BE2C (cell line): ENCODE results near the gene IER3.
"Not testable (repeated sequence)": the region's sequence is repeated elsewhere in the genome, so short reads cannot be mapped to it uniquely, and the experiment has no call there.

Experiments used
- DNase-seq: peaks from one replicate; pipeline ENCODE4 v3.0.0-alpha.2; 2020
- H3K27me3 ChIP-seq: fragments of 250-450 bp; sonication (Bioruptor Pico); 2 replicates; pipeline ENCODE4 v1.5.1; 2020; ENCODE audit warnings: mild to moderate bottlenecking
- H3K36me3 ChIP-seq: fragments of 250-450 bp; sonication (Bioruptor Pico); 2 replicates; pipeline ENCODE4 v1.5.1; 2020; ENCODE audit warnings: mild to moderate bottlenecking
- H3K4me1 ChIP-seq: fragments of 250-450 bp; sonication (Bioruptor Pico); 2 replicates; pipeline ENCODE4 v1.5.1; 2020
- H3K4me3 ChIP-seq: 2 replicates; pipeline ENCODE4 v1.5.1; 2011; ENCODE audit warnings: low read depth, low read length
- H3K9me3 ChIP-seq: fragments of 250-450 bp; sonication (Bioruptor Pico); 2 replicates; pipeline ENCODE4 v1.5.1; 2020
- TF ChIP-seq, protein P1 (sequence below): IDR thresholded peaks from 2 replicates; pipeline ENCODE4 v1.5.1; 2012; ENCODE audit warnings: mild to moderate bottlenecking, low read depth, low read length

The IER3 gene

DNA sequence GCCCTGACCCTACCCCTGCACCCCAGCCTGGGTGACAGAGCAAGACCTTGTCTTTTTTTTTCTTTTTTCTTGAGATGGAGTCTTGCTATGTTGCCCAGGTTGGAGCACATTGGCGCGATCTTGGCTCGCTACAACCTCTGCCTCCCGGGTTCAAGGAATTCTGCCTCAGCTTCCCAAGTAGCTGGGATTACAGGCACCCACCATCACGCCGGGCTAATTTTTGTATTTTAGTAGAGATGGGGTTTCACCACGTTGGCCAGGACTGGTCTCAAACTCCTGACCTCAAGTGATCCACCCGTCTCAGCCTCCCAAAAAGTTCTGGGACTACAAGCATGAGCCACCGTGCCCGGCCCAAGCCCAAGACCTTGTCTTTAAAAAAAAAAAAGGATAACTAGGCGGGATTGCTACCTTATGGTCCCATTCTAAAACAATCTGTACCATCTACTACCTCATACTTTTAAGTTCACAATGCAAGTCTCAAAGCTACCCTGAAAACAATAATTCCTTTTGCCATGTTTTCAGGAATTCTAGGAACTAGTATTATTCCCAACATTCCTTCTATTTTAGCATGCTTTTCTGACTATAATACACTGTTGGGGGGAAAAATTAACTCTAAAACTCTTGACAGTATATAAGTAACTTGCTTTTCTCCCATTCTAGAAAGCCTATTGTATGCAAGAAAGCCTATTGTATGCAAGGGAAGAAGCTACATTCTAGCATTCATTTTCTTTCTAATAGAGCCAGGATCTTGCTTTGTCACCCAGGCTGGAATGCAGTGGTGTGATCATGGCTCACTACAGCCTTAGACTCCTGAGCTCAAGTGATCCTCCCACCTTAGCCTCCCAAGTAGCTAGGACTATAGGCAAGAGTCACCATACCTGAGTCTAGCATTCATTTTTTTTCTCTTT, 17.6 kb downstream of the IER3 start:
- no peaks in the 10 kb centered on the region for H3K27me3 ChIP-seq
- H3K36me3 ChIP-seq, result peaks cover 75% of the 10 kb centered on the region
- TF ChIP-seq, protein P1, sequence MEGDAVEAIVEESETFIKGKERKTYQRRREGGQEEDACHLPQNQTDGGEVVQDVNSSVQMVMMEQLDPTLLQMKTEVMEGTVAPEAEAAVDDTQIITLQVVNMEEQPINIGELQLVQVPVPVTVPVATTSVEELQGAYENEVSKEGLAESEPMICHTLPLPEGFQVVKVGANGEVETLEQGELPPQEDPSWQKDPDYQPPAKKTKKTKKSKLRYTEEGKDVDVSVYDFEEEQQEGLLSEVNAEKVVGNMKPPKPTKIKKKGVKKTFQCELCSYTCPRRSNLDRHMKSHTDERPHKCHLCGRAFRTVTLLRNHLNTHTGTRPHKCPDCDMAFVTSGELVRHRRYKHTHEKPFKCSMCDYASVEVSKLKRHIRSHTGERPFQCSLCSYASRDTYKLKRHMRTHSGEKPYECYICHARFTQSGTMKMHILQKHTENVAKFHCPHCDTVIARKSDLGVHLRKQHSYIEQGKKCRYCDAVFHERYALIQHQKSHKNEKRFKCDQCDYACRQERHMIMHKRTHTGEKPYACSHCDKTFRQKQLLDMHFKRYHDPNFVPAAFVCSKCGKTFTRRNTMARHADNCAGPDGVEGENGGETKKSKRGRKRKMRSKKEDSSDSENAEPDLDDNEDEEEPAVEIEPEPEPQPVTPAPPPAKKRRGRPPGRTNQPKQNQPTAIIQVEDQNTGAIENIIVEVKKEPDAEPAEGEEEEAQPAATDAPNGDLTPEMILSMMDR, result no peak
- peaks cover 13% of the 10 kb centered on the region for H3K4me1 ChIP-seq
- DNase-seq, result no peak
- no peak overlapping the region for H3K4me3 ChIP-seq
- no peaks in the 10 kb centered on the region for H3K9me3 ChIP-seq

DNA sequence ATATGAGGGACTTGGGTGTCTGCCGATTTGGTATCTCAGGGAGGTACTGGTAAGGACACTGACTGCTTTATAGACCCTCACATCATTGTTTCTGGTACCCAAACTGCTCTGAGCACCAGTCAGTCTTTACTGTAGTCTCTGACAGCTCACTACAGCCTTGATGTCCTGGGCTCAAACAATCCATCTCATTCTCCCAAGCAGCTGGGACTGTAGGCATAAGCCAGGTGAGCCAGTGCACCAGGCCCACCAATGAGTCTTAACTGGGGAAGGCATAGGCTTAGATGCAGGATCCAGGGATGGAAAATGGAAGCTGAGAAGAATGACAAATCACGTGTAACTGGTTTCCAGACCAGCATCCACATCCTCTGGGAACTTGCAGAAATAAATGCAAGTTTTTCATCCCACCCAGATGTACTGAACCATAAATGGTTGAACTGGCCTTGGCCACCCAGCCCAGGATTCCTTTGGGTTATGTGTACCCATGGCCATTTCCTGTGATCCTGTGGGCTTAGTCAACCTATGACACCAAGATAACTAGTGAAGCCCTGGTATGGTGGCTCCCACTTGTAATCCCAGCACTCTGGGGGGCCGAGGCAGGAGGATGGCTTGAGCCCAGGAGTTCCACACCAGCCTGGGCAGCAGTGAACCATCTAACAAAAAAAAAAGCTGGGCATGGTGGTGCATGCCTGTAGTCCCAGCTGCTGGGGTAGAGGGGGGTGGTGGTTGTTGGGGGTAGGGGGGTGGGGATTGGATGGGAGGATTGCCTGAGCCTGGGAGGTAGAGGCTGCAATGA, 18.4 kb downstream of the IER3 start:
- peak; percentile 28 for DNase-seq
- TF ChIP-seq, protein P1, result no peak
- Histone ChIP-seq H3K4me3 (no peak overlapping the region), H3K4me1 (peaks cover 13% of the 10 kb centered on the region), H3K27me3 (peaks cover 3% of the 10 kb centered on the region), H3K36me3 (peaks cover 81% of the 10 kb centered on the region), H3K9me3 (no peaks in the 10 kb centered on the region)

DNA sequence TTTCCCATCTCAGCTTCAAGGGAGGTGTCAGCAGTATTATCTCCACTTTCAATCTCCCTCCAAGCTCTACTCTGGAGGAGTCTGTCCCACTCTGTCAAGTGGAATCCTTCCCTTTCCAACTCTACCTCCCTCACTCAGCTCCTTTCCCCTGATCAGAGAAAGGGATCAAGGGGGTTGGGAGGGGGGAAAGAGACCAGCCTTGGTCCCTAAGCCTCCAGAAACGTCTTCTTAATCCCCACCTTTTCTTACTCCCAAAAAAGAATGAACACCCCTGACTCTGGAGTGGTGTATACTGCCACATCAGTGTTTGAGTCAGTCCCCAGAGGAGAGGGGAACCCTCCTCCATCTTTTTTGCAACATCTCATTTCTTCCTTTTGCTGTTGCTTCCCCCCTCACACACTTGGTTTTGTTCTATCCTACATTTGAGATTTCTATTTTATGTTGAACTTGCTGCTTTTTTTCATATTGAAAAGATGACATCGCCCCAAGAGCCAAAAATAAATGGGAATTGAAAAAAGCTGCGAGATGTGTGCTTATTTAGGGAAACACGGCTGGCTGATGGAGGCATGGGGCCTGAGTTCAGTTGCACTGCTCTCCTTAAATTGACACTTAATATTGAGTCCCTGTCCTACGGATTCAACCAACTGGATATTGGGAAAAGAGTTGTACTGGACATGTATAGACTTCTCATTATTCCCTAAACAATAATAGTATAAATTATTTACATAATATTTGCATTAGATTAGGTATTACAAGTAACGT, 19.3 kb downstream of the IER3 start:
- Histone ChIP-seq H3K4me1 (peaks cover 8% of the 10 kb centered on the region), H3K27me3 (peaks cover 3% of the 10 kb centered on the region), H3K36me3 (peaks cover 81% of the 10 kb centered on the region), H3K9me3 (no peaks in the 10 kb centered on the region), H3K4me3 (no peak overlapping the region)
- DNase-seq, result no peak
- TF ChIP-seq, protein P1, result no peak

DNA sequence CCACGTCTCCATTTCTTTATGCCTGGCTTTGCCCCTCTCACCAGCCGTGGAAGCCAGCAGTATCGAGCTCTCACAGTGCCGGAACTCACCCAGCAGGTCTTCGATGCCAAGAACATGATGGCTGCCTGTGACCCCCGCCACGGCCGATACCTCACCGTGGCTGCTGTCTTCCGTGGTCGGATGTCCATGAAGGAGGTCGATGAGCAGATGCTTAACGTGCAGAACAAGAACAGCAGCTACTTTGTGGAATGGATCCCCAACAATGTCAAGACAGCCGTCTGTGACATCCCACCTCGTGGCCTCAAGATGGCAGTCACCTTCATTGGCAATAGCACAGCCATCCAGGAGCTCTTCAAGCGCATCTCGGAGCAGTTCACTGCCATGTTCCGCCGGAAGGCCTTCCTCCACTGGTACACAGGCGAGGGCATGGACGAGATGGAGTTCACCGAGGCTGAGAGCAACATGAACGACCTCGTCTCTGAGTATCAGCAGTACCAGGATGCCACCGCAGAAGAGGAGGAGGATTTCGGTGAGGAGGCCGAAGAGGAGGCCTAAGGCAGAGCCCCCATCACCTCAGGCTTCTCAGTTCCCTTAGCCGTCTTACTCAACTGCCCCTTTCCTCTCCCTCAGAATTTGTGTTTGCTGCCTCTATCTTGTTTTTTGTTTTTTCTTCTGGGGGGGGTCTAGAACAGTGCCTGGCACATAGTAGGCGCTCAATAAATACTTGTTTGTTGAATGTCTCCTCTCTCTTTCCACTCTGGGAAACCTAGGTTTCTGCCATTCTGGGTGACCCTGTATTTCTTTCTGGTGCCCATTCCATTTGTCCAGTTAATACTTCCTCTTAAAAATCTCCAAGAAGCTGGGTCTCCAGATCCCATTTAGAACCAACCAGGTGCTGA, 20.3 kb downstream of the IER3 start:
- H3K4me1 ChIP-seq, H3K27me3 ChIP-seq, H3K9me3 ChIP-seq: not testable (repeated sequence)
- Histone ChIP-seq H3K36me3 (peaks cover 72% of the 10 kb centered on the region), H3K4me3 (peak overlapping the region; percentile 27)
- TF ChIP-seq, protein P1, result peak; percentile 19; the same call in 1 of the 2 replicates
- peak; percentile 30 for DNase-seq

DNA sequence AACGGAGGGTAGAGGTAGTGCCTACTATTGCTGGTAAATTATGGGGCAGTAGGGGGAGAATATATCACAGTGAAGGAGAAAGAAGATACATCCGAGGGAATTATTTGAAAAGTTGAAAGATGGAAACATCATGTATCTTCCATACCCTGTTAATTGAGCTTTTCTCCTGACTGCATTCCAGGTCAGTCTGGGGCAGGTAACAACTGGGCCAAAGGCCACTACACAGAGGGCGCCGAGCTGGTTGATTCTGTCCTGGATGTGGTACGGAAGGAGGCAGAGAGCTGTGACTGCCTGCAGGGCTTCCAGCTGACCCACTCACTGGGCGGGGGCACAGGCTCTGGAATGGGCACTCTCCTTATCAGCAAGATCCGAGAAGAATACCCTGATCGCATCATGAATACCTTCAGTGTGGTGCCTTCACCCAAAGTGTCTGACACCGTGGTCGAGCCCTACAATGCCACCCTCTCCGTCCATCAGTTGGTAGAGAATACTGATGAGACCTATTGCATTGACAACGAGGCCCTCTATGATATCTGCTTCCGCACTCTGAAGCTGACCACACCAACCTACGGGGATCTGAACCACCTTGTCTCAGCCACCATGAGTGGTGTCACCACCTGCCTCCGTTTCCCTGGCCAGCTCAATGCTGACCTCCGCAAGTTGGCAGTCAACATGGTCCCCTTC, 21.0 kb downstream of the IER3 start:
- not testable (repeated sequence) for H3K27me3 ChIP-seq, H3K9me3 ChIP-seq, DNase-seq, H3K4me1 ChIP-seq
- Histone ChIP-seq H3K36me3 (peaks cover 68% of the 10 kb centered on the region), H3K4me3 (peak overlapping the region; percentile 96)
